ENCODE results near the gene TFF1. TPM values are rescaled to one million over a fixed set of nuclear protein-coding genes. Genes with fewer than 3 reads are reported as not detected.

The TFF1 gene
- total RNA-seq, 3 donors from 2014 or later, result 6.0 to 206 (median 60.1) TPM

- intact Hi-C loops (cut with DNase I, micrococcal nuclease), result no loop called here
- Histone ChIP-seq H3K4me1 (ENCODE audit: low read depth) (peaks cover 7% of the 10 kb centered on the region), H3K4me3 (no peak overlapping the region), H3K36me3 (ENCODE audit: low read depth) (no peaks in the 10 kb centered on the region), H3K9me3 (no peaks in the 10 kb centered on the region)
- no peak for TF ChIP-seq CTCF (IDR thresholded peaks at IDR 0.05)
- DNase-seq (no peak), ATAC-seq (no peak)
Measured at GRCh38 chr21:42338729-42339715, 27.3 kb downstream of the TFF1 start.

GRCh38 chr21:42337830-42338728, 28.3 kb downstream of the TFF1 start:
- intact Hi-C loops (cut with DNase I, micrococcal nuclease), result no loop called here
- ATAC-seq, result peak; percentile 85

GRCh38 chr21:42337276-42337675, 29.1 kb downstream of the TFF1 start:
- Histone ChIP-seq H3K4me3 (no peak overlapping the region), H3K9me3 (no peaks in the 10 kb centered on the region), H3K4me1 (ENCODE audit: low read depth) (peaks cover 13% of the 10 kb centered on the region), H3K36me3 (ENCODE audit: low read depth) (no peaks in the 10 kb centered on the region)
- no peak for DNase-seq
- no peak for TF ChIP-seq CTCF (IDR thresholded peaks at IDR 0.05)
- intact Hi-C loops (cut with DNase I, micrococcal nuclease), result no loop called here
- ATAC-seq, result no peak

More at GRCh38 chr21:42337830-42338728, 28.3 kb downstream of the TFF1 start:
- Histone ChIP-seq H3K4me1 (ENCODE audit: low read depth) (peaks cover 7% of the 10 kb centered on the region), H3K36me3 (ENCODE audit: low read depth) (no peaks in the 10 kb centered on the region), H3K4me3 (no peak overlapping the region), H3K9me3 (no peaks in the 10 kb centered on the region)
- peak; percentile 81 to 93 (median 89) for DNase-seq
- peak; percentile 63 for TF ChIP-seq CTCF (IDR thresholded peaks at IDR 0.05)

- intact Hi-C loops (cut with DNase I, micrococcal nuclease), result no loop called here
- DNase-seq, result no peak
- TF ChIP-seq CTCF (IDR thresholded peaks at IDR 0.05), result no peak
Measured at GRCh38 chr21:42336054-42336453, 30.3 kb downstream of the TFF1 start.

GRCh38 chr21:42332557-42333317, 33.6 kb downstream of the TFF1 start:
- Histone ChIP-seq H3K4me3 (no peak overlapping the region), H3K9me3 (no peaks in the 10 kb centered on the region), H3K36me3 (ENCODE audit: low read depth) (no peaks in the 10 kb centered on the region), H3K4me1 (ENCODE audit: low read depth) (peaks cover 12% of the 10 kb centered on the region)
- TF ChIP-seq CTCF (IDR thresholded peaks at IDR 0.05), result no peak
- peak; percentile 85 for ATAC-seq
- intact Hi-C loops (cut with DNase I, micrococcal nuclease), result no loop called here
- peak in 2 of 3 donors; percentile 59 to 71 for DNase-seq

More at GRCh38 chr21:42336054-42336453, 30.3 kb downstream of the TFF1 start:
- Histone ChIP-seq H3K36me3 (ENCODE audit: low read depth) (no peaks in the 10 kb centered on the region), H3K4me1 (ENCODE audit: low read depth) (peaks cover 13% of the 10 kb centered on the region), H3K9me3 (no peaks in the 10 kb centered on the region), H3K4me3 (no peak overlapping the region)
- ATAC-seq, result no peak

Measured in mucosa of descending colon (tissue), 3 donors.